Activated CD8-positive, alpha-beta memory T cell treated with anti-CD3 and anti-CD28 coated beads, Interleukin-2, amount 50 U/mL, for 1 hour (primary cell): ENCODE measurements around the gene FBXO2.
"Not testable (repeated sequence)": the region's sequence is repeated elsewhere in the genome, so short reads cannot be mapped to it uniquely, and the experiment has no call there.

ENCODE experiments used
- DNase-seq: peaks from one replicate; pipeline ENCODE4 v3.0.0-alpha.2; 2020; ENCODE audit errors: extremely low read depth

FBXO2 gene

DNA sequence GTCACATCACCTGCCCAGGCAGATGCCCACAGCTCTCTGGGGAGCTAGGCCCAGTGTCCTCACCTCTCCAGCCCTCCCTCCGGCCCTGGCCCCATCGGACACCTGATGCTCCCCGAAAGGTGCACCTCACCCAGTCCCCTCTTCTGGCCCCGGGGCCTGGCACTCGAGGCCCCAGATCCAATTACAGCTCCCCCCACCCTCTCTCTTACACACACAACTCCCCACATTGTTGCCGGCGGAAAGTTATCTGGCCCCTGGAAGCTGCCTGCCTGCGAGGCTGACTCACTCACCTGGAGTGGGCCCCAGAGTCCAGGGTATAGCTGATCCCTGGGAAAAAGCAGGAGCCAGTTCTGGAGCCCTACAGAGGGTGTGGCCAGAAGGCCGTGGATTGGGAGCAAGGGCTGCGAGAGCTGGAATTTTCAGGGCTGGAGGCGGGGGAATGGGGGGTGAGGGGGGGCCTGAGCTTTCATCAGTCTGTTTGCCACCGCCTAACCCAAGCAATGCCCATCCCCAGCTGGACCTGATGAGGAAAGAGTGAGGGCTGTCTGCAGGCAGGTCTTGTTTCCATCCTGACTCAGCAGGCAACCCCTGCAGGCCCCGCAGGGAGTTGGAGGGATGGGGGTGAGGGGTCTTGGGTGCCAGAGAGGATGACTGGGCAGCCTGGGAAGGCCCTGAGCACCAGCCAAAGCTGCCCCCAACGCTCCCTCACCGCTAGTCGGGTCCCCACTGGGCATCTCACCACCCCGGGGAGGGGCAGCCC is 948 bp downstream of the FBXO2 start:
- no peak for DNase-seq

DNA sequence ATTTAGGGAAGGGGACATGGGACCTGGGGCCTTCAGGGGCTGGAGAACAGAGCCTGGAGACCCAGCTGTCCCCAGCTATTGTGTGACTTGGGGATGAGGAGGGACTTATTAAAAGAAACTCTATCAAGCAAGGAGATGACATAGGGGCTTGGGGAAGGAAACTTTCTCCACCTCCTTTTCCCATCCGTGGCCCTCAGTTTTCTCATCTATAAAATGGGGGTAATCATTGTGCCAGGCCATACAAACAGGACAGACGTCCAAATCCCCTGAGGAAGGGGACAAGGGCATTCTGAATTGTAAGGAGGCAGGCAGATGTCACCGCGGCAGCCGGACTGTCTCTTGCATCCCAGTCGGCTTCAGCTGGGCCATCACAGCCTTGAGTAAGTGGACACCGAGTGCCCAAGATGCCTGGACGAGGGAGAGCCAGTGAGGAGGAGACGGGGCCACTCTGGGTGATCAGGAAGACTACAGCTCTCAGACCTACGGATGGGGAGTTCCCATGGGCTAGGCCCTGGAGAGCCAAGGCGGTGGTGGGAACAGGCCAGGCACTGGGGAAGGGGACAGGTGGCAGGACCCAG is 1.9 kb downstream of the FBXO2 start:
- no peak for DNase-seq

DNA sequence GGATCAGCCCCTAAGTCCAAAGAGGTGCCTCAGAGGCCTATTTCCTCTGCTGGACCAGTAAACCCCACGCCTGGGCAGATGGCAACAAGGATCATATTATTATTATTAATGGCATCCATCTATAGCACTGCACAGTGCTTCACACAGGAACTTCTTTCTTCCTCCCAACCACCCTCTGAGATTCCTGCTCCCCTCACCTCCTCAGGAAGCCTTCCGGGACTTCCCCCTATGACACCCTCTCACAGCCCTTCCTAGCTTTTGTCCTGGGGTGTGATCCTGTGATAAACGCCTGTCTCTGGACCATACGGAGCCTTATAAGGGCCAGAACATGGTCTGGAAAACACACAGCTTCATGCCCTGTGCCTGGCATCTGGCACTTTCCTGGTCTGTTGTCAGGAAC is 3.2 kb downstream of the FBXO2 start:
- DNase-seq: no peak

DNA sequence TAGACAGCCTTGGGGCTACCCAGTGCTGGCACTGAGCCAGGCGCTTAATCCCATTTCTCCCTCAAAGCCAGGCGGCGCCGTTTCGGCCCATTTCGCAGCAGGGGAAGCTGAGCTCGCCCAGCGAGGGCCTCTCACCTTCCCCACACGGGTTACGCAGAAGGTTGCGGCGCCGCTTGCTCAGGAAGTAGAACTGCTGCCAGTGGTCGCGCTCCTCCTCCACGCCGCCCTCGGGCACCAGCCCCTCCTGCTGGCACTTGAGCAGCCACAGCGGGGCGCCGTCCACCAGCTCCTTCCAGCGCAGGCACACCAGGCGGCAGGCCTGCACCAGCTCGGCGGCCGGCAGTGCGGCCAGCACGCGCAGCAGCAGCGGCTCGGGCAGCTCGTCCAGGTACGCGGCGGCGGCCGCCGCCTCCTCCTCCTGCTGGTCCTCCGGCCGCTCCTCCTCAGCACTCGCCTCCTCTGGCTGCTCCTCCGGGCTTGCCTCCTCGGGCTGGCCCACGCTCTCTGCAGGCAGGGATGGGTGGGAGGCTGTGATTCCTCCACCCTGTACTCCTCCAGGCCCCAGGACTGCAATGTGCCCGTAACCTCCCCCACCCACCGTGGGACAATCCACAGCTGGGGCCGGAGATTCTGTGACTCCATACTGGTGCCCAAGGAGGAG is 3.8 kb downstream of the FBXO2 start:
- peak; percentile 46 for DNase-seq

DNA sequence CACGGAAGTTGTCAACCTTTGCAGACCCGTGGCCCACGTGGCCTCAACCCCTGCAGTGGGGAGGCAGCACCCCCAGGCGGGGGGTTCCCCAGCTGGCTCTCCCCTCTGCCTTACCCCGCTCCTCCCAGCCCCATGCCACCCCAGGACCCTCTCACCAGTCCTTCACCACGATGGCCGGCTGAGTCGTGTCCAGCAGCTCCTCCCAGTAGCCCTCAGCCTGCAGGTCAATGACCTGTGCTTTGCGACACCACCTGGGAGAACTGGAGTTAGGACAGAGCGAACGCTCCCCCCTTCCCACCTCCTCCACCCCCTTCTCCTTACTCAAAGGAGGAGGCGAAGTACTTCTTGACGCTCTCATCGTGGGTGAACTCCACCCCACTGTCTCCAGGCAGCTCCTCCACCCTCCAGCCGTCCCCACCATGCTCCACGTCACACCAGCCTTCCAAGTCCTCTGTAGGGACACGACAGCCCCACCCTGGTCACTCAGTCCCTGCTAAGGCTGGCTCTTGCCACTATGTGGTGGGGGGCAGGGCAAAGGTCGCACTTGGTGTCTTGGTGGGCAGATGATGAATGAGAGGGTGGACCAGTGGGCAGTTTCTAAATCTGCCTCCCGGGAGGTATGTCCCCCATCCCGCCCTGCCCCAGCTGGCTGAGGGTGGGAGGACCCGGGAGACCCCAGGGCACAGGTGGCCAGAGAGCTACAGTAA is 4.5 kb downstream of the FBXO2 start:
- no peak for DNase-seq

DNA sequence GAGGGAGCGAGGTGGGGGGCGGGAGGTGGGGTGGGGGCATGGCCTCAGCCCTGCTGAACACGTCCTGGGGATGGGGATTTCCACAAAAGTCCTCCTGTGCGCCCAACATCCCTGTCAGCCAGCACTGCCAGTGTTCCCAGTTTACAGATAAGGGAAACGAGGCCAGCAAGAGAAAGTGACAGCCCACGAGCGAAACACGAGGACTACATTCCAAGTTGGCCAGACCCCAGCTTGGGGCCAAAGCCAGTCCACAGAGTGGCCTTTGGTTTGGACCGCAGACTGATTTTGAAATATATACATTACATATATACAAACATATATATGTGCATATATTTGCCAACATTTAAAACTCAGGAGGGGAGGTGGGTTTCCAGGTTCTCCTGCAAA is 5.0 kb downstream of the FBXO2 start:
- DNase-seq: no peak

DNA sequence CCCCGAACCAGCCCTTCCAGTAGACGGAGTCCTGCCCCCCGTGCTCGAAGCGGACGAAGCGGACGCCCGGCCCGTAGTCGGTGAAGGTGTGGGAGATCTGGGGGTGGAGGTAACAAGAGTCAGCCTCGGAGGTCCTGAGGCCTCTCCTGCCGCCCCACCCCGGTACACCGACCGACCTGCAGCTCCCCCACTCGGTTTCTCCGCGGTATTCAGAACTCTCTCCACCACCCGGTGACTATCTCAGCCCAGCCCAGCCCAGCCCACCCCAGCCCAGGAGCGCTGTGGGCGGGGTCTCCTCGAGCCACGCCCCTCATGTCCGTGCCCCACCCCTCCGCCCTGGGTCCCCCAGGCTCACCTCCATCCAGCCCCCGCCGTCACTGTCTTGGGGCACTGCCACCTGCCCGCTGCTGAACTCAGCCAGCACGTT is 5.5 kb downstream of the FBXO2 start:
- no peak for DNase-seq

DNA sequence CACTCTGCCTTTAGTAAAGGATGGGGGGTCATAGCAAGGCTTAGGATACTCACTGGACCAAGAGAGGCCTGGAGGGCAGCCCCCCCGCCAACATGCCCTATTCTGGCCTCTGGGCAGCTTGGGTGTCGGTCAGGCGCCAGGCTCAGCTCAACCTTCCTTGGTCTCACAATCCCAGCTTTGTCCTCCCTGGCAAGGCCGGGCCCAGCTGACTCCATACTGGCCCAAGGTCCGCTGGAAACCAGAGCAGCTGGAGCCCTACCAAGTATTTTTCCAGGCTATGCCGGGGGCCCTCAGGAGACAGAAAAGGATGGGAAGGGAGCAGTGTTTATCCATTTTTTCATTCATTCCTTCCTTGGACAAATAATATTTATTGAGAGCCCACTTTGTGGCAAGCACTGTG is 6.2 kb downstream of the FBXO2 start:
- DNase-seq: no peak

DNA sequence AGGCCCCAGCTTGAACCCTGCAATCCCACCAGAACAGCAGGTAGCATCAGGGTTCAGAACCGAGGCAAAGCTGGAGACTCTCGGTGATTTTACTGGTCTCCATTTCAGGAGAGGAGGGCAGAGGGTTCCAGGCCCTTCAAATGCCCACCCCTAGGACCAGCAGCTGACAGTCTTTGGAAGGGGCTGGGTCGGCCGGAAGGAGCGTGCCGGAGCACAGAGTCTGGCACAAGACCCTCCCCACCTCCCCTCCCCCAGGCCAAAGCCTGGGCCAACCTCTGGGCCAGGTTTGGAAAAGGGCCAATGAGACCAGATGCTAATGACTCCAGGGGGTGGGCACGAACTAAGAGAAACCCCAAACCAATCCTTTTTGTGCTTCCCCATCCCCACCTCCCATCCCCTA is 6.9 kb downstream of the FBXO2 start:
- DNase-seq: no peak

DNA sequence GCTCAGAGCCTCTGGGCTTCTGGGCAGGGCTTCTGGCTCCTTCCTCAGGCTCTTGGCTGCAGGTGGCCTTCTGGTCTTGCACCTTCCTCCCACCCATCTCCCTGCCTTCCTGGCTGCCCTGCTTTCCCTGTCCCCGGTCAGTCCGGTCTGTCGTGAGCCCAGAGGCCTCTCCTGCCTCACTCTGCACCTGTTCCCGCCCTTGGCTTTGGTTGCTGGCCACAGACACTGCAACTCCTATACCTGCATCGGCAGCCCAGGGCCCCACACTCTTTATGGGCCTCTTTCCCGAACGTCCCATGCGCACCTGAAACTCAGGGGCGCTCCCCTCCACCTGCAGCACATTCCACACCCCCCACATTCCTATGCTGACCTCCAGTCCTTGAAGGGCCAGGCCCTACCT is 7.9 kb downstream of the FBXO2 start:
- no peak for DNase-seq

DNA sequence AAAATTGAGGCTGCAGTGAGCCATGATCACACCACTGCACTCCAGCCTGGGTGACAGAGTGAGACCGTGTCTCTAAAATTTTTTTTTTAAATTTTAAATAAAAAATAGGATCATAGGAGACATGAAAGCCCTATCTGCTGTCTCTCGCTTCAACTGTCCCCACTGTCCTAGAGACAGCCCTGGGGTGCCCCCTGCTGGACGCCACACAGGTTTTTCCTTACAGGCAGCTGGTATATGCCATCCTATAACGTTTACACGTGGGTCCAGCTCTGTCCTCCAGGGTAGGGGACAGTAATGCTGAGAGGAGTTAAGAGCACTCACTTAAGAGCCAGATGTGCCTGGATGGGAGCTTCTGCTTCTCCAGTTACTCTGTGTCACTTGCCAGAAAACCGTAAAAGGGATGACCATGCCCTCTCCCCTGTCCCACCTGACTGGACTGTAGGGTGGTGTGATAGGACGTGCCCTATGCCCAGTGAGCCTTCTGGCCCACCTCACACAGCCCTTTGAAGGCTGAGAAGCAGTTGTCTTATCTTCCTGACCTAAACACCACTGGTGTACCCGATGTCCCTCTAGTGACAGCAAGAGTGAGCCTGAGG is 8.5 kb downstream of the FBXO2 start:
- DNase-seq: peak; percentile 50

DNA sequence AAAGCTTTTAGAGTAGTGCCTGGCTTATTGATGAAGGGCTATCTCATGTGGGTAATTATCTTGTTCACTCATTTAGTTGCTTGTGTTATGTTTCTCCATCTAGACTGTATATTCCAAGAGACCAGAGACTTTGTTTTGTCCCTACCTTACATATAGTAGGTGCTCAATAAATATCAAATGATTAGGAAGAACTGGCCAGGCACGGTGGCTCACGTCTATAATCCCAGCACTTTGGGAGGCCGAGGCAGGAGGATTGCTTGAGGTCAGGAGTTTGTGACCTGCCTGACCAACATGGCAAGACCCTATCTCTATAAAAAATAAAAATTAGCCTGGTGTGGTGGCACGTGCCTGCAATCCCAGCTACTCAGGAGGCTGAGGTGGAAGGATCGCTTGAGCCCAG is 9.0 kb downstream of the FBXO2 start:
- DNase-seq: no peak

DNA sequence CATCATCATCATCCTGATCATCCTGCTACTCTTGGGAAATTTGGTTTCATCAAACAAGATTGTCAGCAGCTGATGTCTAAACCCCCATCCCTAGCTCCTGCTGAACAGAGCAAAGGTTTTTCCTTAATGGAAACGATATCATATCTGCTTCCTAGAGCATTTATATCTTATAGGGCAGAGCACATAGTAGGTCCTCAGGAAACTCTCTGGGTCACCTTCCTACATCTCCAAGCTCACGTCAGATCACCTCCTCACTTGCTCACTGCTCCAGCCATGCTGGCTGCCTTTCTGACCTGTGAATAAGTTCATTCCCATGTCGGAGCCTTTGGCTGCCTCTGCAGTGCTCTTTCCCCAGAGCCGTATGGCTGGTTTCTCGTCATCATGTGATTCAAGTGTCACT is 10.4 kb downstream of the FBXO2 start:
- no peak for DNase-seq

DNA sequence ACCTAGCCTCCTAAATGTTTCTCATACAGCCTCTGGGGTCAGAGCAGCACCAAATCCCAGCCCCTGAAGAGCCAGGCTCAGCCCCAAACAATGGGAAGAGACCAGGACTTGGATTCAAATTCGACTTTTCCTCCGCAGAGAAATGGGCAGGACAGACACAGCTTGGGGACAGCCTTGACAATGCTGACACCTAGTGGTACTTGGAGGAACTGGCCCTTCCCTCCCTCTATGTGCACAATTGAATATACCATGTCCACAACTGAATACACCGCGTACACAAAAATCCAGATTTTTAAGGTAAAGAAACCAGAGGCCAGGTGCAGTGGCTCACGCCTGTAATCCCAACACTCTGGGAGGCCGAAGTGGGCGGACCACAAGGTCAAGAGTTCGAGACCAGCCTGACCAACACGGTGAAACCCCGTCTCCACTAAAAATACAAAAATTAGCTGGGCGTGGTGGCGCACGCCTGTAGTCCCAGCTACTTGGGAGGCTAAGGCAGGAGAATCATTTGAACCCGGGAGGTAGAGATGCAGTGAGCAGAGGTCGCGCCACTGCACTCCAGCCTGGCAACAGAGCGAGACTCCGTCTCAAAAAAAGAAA is 11.7 kb downstream of the FBXO2 start:
- DNase-seq: not testable (repeated sequence)

DNA sequence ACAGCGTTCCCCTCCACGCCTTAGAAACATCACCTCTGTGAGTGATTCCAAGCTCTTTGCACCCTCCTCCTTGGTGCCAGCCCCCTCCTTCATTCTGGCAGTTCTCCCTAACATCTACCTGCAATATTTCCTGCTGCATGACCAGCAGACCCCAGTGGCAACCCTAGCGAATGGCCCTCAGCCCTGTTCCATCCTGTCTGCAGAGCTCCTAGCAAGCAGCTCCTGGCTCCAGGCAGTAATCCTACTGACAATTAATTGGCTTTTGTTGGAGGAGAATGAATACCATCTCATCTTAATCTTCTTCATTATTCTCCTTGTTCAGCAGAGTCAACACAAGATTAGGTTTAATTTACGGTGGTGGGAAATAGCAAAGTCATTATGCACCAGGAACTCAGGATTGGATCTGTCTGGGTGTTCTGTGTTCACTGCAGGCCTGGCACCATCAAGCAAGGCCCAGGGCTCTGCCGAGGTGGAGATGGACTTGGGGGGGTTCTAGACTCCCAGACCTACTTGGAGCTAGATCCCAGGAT is 12.4 kb downstream of the FBXO2 start:
- no peak for DNase-seq

DNA sequence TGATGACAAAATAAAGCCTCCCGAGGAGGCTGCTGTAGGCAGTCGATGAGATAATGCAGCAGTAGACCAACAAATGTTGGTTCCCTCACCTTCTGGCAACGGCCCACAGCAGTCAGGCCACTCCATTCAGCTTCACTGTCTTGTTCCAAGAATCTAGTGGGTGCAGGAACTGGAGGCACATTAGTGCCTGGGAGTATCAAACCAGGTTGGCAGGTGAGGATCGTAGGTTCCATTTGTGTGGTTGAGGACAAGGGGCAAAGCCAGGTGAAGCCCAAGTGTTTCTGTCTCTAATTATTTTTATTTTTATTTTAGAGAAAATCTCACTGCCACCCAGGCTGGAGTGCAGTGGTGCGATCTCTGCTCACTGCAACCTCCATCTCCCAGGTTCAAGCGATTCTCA is 13.3 kb downstream of the FBXO2 start:
- no peak for DNase-seq

DNA sequence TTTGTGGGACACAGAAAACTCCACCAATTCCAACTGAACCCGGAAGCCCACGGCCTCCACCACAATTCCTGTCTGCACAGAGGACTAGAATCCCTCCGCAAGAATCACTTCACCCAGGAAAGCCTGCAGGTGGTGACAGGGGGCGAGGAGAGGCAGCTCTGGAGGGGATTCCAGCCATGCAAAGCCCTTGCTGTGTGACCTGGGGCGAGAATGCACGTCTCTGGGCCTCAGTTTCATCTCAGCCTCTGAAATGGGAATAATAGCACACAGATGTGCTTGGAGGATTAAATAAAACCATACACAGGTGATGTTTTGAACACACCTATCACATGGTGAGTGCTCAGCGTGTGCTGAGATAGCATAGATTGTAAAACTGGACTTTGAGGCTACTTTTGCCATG is 14.1 kb downstream of the FBXO2 start:
- no peak for DNase-seq

DNA sequence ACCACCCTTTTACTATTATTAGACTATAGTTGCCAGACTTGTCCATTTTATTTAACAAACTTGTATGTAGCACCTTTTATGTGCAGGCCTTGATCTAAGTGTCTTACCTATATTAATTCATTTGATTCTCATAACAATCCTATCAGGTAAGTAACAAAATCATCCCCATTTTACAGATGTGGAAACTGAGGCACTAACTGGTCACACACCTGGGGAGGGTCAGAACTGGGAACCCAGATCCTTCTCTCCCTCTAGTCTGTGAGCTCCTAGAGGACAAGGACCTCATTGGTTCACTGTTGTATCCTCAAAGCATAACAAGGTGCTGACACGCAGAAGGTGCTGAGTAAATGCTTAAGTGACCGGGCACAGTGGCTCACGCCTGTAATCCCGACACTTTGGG is 14.9 kb downstream of the FBXO2 start:
- no peak for DNase-seq

DNA sequence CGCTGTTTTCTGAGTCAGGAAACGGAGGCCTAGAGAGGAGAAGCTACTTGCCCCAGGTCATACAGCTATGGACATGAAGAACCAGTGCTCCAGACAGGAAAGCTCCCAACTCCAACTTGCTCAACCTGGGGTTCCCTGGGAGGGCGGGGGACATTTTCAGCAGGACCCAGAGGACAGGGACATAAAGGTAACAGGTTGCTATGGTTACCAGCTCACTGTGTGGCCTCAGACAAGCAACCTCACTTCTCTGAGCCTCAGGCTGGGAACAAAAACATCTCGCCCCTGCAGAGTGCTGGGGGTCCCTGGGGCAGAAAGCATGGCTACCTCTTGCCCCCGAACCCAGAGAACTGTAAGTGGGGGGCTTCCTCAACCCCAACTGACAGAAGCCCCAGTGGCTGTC is 16.1 kb downstream of the FBXO2 start:
- DNase-seq: no peak

DNA sequence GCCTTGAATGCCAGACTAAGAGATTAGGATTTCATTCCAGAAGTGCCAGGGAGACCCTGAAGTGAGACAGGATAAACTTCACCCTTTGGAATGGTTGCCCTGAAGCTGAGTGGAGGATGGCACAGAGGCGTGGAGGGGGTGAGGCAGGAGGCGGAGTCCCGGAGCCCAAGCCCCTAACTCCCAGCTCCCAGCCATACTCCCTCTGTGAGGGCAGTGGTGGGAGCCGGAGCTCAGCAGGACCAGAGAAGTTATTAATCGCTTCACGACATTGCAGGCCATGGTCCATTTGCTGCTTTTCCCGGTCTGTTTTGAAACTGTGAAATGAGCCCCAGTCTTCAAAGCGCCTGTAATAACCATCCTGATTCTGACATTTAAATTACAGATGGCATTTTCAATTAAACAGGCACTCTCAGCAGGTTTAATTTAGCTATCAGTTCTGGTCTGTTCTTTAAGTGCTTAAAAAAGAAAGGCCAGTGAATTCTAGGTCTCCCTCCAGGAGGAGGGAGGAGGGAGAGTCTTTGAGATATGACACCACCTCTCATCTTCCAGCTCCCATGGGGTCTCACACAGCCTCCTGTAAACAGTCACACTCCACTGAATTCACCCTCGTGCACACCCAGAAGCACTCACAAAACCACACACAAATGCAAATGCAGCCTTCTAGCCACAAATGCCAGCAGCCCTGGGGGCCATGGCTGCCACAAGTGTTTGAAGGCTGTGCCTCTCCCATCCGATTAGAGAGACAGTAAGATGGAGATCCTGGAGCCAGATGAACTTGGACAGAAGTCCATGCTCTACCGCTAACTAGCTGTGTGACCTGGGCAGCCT is 19.6 kb downstream of the FBXO2 start:
- DNase-seq: no peak
